Stimulated activated CD8-positive, alpha-beta memory T cell treated with anti-CD3 and anti-CD28 coated beads, Interleukin-7, amount 100 ng/mL, for 1 hour (primary cell): Measurements from ENCODE around the gene OPTN.
"Not testable (repeated sequence)": the region's sequence is repeated elsewhere in the genome, so short reads cannot be mapped to it uniquely, and the experiment has no call there.

Experiments
- DNase-seq, 2 donors: peaks; one replicate each; pipeline ENCODE4 v3.0.0-alpha.2; 2020; ENCODE audit warnings: low read depth in 2 of 2

Gene OPTN

GRCh38 chr10:13090289-13090688 lies 9.7 kb upstream of the OPTN start:
- DNase-seq = no peak

GRCh38 chr10:13091801-13092200 lies 8.2 kb upstream of the OPTN start:
- no peak for DNase-seq

- no peak for DNase-seq
These were observed 7.5 kb upstream of the OPTN start for GRCh38 chr10:13092291-13093102.

GRCh38 chr10:13094082-13094481 lies 5.9 kb upstream of the OPTN start:
- DNase-seq = not testable (repeated sequence)

- no peak for DNase-seq
These were observed 4.9 kb upstream of the OPTN start for GRCh38 chr10:13095094-13095493.

GRCh38 chr10:13095929-13096328 lies 4.0 kb upstream of the OPTN start:
- no peak for DNase-seq

GRCh38 chr10:13099144-13099665 lies 758 bp upstream of the OPTN start:
- no peak for DNase-seq

GRCh38 chr10:13100349-13101294 lies 659 bp downstream of the OPTN start:
- DNase-seq = no peak

- DNase-seq = no peak
These were observed 2.2 kb downstream of the OPTN start for GRCh38 chr10:13102002-13102794.

- DNase-seq = no peak
These were observed 3.6 kb downstream of the OPTN start for GRCh38 chr10:13103554-13103953.

GRCh38 chr10:13104697-13105096 lies 4.7 kb downstream of the OPTN start:
- DNase-seq = no peak

GRCh38 chr10:13105184-13105583 lies 5.2 kb downstream of the OPTN start:
- DNase-seq = no peak

GRCh38 chr10:13106387-13107045 lies 6.6 kb downstream of the OPTN start:
- DNase-seq = no peak

GRCh38 chr10:13110908-13111307 lies 10.9 kb downstream of the OPTN start:
- no peak for DNase-seq

- DNase-seq = no peak
These were observed 13.6 kb downstream of the OPTN start for GRCh38 chr10:13113544-13113943.

GRCh38 chr10:13115832-13116803 lies 16.2 kb downstream of the OPTN start:
- no peak for DNase-seq

- no peak for DNase-seq
These were observed 18.1 kb downstream of the OPTN start for GRCh38 chr10:13117841-13118783.

- no peak for DNase-seq
These were observed 18.9 kb downstream of the OPTN start for GRCh38 chr10:13118784-13119410.
